ENCODE data around the gene POLD1. TPM values are rescaled to one million over a fixed set of nuclear protein-coding genes. Genes with fewer than 3 reads are reported as not detected.

POLD1 gene
- 12.8 and 21.7 TPM in 2 replicates for total RNA-seq

DNA sequence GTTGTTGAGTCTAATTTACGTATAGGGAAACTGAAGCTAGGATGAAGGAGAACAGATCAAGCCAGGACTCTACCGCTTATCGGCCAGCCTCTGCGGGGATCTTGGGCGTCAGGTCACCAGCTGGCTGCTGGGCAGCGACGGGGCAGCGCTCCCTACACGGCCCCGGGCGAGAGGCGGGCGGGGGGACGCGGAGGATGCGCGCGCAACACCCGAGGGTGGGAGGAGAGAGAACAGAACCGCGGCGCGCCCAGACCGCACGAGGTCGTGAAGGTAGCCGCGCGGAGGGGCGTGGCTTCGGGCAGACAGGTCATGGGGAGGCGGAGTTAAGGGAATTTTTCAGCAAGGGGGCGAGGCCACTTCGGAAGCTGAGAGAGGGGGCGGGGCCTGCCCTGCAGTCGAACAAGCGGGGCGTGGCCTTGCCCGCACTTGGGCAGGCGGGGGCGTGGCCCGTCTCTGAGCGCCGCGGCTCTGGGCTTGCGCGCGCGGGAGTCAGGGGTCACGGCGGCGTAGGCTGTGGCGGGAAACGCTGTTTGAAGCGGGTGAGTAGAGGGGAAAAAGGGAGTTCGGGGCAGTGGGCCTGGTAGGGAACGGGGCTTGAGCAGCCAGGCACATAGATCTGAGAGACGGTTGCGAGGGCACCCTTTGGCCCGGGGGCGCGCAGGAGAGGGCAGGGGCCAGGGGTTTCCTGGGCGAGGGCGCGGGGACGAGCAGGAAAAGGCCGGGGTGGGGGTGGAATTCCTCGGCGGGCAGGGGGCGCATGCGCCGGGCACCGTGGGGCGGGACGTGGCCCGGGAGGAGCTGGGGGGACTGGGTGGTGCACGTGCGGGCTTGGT is at the start of gene POLD1:
Gene POLD1, plus strand, starts transcription at position 496 of the 833 bp plus-strand sequence. CDS start 14,505 bp downstream, outside the sequence.

GRCh38 chr19:50365434-50366306 is 18.5 kb upstream of the POLD1 start, which contains the start of gene NAPSA:
TSS of gene NAPSA (minus strand) at chr19:50365639. CDS start at chr19:50365621, 18 bp downstream.

DNA sequence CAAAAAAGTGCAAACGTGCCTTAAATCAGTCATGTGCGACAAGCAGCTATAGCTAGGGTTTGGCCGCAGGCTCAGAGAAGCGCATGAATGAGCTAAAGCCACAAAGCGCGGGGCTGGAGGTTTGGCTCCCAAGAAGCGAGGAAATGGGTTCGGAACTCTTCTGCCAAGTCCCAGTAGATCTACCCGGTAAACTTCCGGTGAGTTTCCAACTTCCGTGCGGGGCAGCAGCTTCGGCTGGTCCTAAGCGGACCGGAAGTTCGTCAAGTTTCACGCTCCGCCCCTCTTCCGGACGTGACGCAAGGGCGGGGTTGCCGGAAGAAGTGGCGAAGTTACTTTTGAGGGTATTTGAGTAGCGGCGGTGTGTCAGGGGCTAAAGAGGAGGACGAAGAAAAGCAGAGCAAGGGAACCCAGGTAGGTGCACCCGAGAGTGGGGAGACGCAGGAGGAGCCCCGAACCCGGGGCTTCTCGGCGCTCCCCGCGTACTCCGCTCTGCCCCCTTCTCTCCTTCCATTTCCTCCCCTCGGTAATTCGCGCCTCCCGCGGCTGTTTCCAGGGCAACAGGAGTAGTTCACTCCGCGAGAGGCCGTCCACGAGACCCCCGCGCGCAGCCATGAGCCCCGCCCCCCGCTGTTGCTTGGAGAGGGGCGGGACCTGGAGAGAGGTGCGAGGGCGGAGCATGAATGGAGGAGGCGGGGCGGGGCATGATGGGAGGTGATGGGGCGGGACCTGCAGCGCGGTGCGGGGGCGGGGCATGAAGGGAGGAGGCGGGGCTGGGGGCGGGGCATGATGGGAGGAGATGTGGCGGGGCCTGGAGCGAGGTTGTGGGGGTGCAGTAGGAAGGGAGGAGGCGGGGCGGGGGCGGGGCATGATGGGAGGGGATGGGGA is 7.7 kb upstream of the POLD1 start, which contains the start of gene NR1H2:
Gene NR1H2, plus strand, starts transcription at position 292 of the 885 bp plus-strand sequence. CDS start 1,149 bp downstream, outside the sequence.

GRCh38 chr19:50418176-50419021 is 34.3 kb downstream of the POLD1 start, which contains the start of gene SPIB:
TSS of gene SPIB (plus strand) at chr19:50418938. CDS start at chr19:50418963, 25 bp downstream.

DNA sequence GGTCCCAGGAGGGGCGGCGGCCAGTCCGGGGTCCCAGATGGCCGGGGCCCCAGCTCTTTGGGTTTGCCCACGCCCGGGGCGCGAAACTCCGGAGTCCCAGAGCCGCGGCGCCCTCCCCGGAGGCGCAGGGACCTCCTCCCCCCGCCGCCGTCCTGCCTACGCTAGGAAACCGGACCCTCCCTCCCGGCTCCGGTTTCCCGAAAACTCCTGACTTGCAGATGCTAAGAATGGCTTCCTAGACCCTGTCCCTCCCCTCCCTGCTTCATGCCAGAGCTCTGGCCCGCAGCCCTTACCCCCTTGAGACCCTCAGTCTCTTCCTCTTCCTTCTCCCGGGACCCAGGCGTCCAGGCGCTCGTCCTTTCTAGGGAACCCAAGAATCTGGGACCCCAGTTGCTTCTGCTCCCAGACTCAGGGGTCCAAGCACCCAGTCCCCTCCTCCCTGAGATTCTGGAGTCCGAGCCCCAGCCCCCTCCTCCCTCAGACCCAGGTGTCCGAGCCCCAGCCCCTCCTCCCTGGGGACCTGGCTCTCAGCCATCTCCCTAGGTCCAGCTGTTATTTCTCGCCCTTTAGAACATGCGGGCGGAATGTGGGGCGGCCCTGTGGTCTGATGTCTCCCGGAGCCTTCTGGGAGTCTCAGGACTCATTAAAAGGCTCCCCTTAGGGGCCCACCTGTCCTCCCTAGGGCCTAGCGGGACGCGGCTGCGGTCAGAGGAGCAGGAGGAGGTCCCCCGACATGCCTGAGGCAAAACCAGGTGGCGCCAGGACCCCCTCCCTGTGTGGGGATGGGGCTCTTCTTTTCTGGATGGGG is 48.3 kb downstream of the POLD1 start, which contains the start of gene MYBPC2:
Gene MYBPC2, plus strand, starts transcription at position 672 of the 808 bp plus-strand sequence. Its CDS starts 62 bp downstream, at position 734.

Other genes starting within 250 kb of the POLD1 start
- not detected in 2 replicates for gene IZUMO2, start 221.1 kb upstream of the POLD1 start, total RNA-seq
- gene MYH14, start 180.7 kb upstream of the POLD1 start, total RNA-seq, result not detected in 2 replicates
- under 0.01 TPM in 2 replicates for gene KCNC3, start 55.0 kb upstream of the POLD1 start, total RNA-seq
- 0.51 TPM in 1 of 2 replicates, not detected in the other for gene NAPSA, start 18.7 kb upstream of the POLD1 start, total RNA-seq
- gene NR1H2, start 7.9 kb upstream of the POLD1 start, total RNA-seq, result 73.0 and 88.9 TPM in 2 replicates
- gene SPIB, start 34.6 kb downstream of the POLD1 start, total RNA-seq, result 0.17 TPM in 1 of 2 replicates, not detected in the other
- 0.26 TPM in 1 of 2 replicates, not detected in the other for gene MYBPC2, start 48.5 kb downstream of the POLD1 start, total RNA-seq
- gene EMC10, start 92.2 kb downstream of the POLD1 start, total RNA-seq, result 120 and 125 TPM in 2 replicates
- 1.1 TPM in 1 of 2 replicates, not detected in the other for gene GARIN5A, start 92.5 kb downstream of the POLD1 start, total RNA-seq
- 48.7 and 55.0 TPM in 2 replicates for gene JOSD2, start 126.8 kb downstream of the POLD1 start, total RNA-seq
- not detected in 2 replicates for gene ASPDH, start 129.6 kb downstream of the POLD1 start, total RNA-seq
- gene LRRC4B, start 184.1 kb downstream of the POLD1 start, total RNA-seq, result 0.35 and 0.60 TPM in 2 replicates

Data from pericardium fibroblast (primary cell).